ENCODE measurements around the gene TIMP2.

- TF ChIP-seq RCOR1 (IDR thresholded peaks at IDR 0.05; ENCODE audit: insufficient replicate concordance, low read length), result peak; percentile 62
- no peak for TF ChIP-seq NFE2L2 (IDR thresholded peaks at IDR 0.05; ENCODE audit: low read depth, low read length)
- no peak for TF ChIP-seq CTCF (conservative IDR thresholded peaks at IDR 0.05; ENCODE audit: low read depth, low read length)
- no peak for TF ChIP-seq ELK1 (IDR thresholded peaks at IDR 0.05; ENCODE audit: borderline replicate concordance, low read depth, low read length)
- peak; percentile 10; the same call in 1 of the 2 replicates for TF ChIP-seq MAZ (IDR thresholded peaks at IDR 0.05; ENCODE audit: borderline replicate concordance, low read depth, low read length)
- TF ChIP-seq RFX5 (IDR thresholded peaks at IDR 0.05; ENCODE audit: low read depth, low read length), result no peak
- TF ChIP-seq POLR2A (IDR thresholded peaks at IDR 0.05; ENCODE audit: low read depth, low read length), result peak; percentile 91
- TF ChIP-seq RAD21 (IDR thresholded peaks at IDR 0.05; ENCODE audit: low read length), result no peak
- no peak for TF ChIP-seq USF2 (IDR thresholded peaks at IDR 0.05; ENCODE audit: low read depth, low read length)
- TF ChIP-seq BHLHE40 (IDR thresholded peaks at IDR 0.05; ENCODE audit: low read depth, low read length), result no peak; the same call in 1 of the 2 replicates
These were observed 102.6 kb downstream of the TIMP2 start for GRCh38 chr17:78822552-78822951.
